Erythroblast (primary cell): Measurements from ENCODE around the gene HAUS6.

Experiments used
- GATA1 ChIP-seq: IDR thresholded peaks from 2 replicates; pipeline ENCODE4 v1.6.1; 2011; ENCODE audit warnings: low read depth, mild to moderate bottlenecking, control low read depth, low read length, moderate library complexity
- POLR2A ChIP-seq: IDR thresholded peaks from 2 replicates; pipeline ENCODE4 v1.6.1; 2011; ENCODE audit warnings: mild to moderate bottlenecking, low read length

- TF ChIP-seq POLR2A (no peak), GATA1 (no peak)
These were observed 498 bp downstream of the HAUS6 start for GRCh38 chr9:19102181-19102630.
